ENCODE data around the gene SPTBN2. TPM values are rescaled to one million over a fixed set of nuclear protein-coding genes. Genes with fewer than 3 reads are reported as not detected.

The SPTBN2 gene
- total RNA-seq (2021), result 51.0 and 66.8 TPM in 2 replicates
- percentile 50 among the genes with signal in this experiment for Bru-seq, nascent RNA
- BruChase-seq, experiment 1, labeled RNA remaining after a 2-hour chase, result percentile 55 among the genes with signal in this experiment
- percentile 67 among the genes with signal in this experiment for BruChase-seq, experiment 2, labeled RNA remaining after a 6-hour chase
- long read RNA-seq, partial matches to known transcripts, result 5 of 8 reads
- long read RNA-seq, other reads (novel, unspliced or antisense), result 3 of 8 reads

DNA sequence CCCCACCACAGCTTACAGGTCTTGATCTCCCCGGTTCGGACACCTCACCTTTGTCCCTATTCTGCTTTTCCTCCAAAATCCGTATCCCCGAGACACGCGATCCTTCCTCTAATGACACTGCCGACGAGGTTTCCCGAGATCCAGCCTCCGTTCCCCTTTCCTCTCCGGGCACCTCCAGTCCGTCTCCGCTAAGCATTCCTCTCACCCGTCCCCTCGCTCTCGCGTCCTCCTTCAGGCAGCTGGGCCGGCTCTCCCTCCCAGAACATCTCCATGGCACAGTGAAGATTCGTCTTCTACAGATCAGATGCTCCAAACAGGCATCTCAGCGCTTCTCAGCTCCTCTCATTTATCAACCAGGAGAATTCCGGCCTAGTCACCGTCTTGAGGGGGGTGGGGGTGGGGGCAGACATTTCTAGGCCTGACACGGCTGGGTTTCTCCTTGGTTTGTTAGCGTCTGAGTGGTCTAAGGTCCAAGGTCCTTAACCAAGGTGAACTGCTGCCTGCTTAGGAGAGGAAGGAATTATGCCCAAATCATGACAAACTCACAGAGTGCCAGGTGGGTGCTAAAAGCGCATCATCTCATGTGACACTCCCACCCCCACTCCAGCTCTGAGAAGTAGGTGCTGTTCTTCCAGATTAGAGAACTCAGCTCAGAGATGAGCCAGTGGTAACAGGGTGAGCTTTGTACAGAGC is at the start of gene SPTBN2:
SPTBN2 (minus strand) TSS at position 524 of the 693 bp plus-strand sequence. CDS start 7,976 bp downstream, outside the sequence.
- Histone ChIP-seq H3K36me3 (ENCODE audit: low read depth) (no peaks in the 10 kb centered on the region), H3K9me3 (ENCODE audit: insufficient read depth, low read depth) (no peaks in the 10 kb centered on the region), H3K4me3 (peak within 1 kb of the TSS; percentile 46; the same call in 1 of the 2 replicates), H3K9me2 (ENCODE audit: insufficient read depth) (no peaks in the 10 kb centered on the region), H3K4me2 (peak within 1 kb of the TSS; percentile 68), H3K4me1 (replicated peaks; ENCODE audit: insufficient read depth) (peaks cover 9% of the 10 kb centered on the region), H3K27ac (no peak within 1 kb of the TSS), H2AFZ (no peak within 1 kb of the TSS), H3F3A (ENCODE audit: insufficient read depth, low read depth) (peaks cover 17% of the 10 kb centered on the region; the same call in 1 of the 2 replicates), H3K79me2 (ENCODE audit: low read depth) (0 out of 2 replicates have a peak, but pooled peaks cover 2% of the 10 kb centered on the region), H4K20me1 (ENCODE audit: insufficient read depth) (no peaks in the 10 kb centered on the region), H3K27me3 (ENCODE audit: insufficient read depth, low read depth) (peaks cover 6% of the 10 kb centered on the region; the same call in 1 of the 2 replicates)
- POLR2A ChIA-PET (ENCODE audit: unreplicated experiment), result interaction anchor here (0.6 kb wide), 2 partner anchors 13 to 356 kb away, joined by 3 to 4 read pairs; no protein-coding TSS in a partner anchor
- BruUV-seq (replicated peaks), result no TSS peak
- no peak for DNase-seq
- CTCF ChIA-PET, result interaction anchor here (0.6 kb wide), 1 partner anchor 228 kb away, joined by 8 read pairs; no protein-coding TSS in a partner anchor
- intact Hi-C loops (cut with micrococcal nuclease; ENCODE audit: unreplicated experiment), result no loop called here
- TF ChIP-seq, protein P1, sequence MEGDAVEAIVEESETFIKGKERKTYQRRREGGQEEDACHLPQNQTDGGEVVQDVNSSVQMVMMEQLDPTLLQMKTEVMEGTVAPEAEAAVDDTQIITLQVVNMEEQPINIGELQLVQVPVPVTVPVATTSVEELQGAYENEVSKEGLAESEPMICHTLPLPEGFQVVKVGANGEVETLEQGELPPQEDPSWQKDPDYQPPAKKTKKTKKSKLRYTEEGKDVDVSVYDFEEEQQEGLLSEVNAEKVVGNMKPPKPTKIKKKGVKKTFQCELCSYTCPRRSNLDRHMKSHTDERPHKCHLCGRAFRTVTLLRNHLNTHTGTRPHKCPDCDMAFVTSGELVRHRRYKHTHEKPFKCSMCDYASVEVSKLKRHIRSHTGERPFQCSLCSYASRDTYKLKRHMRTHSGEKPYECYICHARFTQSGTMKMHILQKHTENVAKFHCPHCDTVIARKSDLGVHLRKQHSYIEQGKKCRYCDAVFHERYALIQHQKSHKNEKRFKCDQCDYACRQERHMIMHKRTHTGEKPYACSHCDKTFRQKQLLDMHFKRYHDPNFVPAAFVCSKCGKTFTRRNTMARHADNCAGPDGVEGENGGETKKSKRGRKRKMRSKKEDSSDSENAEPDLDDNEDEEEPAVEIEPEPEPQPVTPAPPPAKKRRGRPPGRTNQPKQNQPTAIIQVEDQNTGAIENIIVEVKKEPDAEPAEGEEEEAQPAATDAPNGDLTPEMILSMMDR (conservative IDR thresholded peaks at IDR 0.05), result no peak

DNA sequence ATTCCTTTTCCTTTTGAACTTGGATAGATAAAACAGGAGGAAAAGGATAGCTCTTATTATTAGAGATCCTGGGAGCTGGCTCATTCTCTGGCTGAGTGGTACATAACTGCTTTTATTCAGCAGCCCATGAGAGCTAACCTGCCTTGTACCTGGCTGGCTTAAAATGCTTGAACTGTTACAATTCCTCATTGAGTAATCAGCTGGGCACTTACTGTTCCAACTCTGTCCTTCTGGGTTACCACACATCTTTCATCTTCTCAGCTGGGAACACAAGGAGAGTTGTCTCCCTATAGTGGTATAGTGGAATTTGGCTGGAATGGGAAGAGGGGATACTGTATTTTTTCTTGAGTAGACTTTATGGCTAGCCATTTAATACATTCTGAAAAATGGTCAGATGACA is 39.8 kb upstream of the SPTBN2 start:
- no TSS peak for BruUV-seq (replicated peaks)
- no peak for DNase-seq
- TF ChIP-seq, protein P1 (conservative IDR thresholded peaks at IDR 0.05), result no peak
- TF ChIP-seq EZH2 (IDR thresholded peaks at IDR 0.05; ENCODE audit: low read depth), result no peak
- Histone ChIP-seq H3F3A (ENCODE audit: insufficient read depth, low read depth) (no peaks in the 10 kb centered on the region; the same call in 1 of the 2 replicates), H3K27me3 (ENCODE audit: insufficient read depth, low read depth) (no peaks in the 10 kb centered on the region), H3K79me2 (ENCODE audit: low read depth) (no peaks in the 10 kb centered on the region), H3K4me1 (replicated peaks; ENCODE audit: insufficient read depth) (no peaks in the 10 kb centered on the region), H3K4me2 (no peak overlapping the region), H2AFZ (no peak overlapping the region), H3K36me3 (ENCODE audit: low read depth) (no peaks in the 10 kb centered on the region), H4K20me1 (ENCODE audit: insufficient read depth) (no peaks in the 10 kb centered on the region), H3K4me3 (no peak overlapping the region), H3K9me3 (ENCODE audit: insufficient read depth, low read depth) (no peaks in the 10 kb centered on the region), H3K27ac (no peak overlapping the region), H3K9me2 (ENCODE audit: insufficient read depth) (no peaks in the 10 kb centered on the region)
- ChIA-PET CTCF (interaction anchor here (0.6 to 0.7 kb wide), 2 partner anchors 11 to 55 kb away, joined by 3 read pairs; no protein-coding TSS in a partner anchor), POLR2A (ENCODE audit: unreplicated experiment) (no interaction called here)
- intact Hi-C loops (cut with micrococcal nuclease; ENCODE audit: unreplicated experiment), result no loop called here

DNA sequence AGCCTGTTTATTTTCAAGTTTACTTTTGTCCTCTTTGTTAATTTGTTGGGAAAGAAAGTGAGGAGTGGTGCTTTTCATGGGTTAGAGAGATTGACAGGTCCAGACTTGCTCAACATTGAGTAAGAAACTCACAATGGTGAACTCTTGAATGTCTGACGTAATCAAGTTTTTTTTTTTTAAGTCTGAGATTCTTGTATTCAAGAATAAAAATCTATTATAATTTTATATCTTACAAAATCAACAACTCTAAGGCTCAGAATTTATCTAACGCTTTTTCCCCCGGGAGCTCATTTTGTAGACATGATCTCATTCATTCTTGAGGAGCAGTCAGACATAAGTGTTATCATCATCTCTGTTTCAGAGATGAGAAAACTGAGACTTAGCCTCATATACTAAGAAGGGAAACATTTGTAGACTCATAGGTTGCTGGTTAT is 39.1 kb upstream of the SPTBN2 start:
- intact Hi-C loops (cut with micrococcal nuclease; ENCODE audit: unreplicated experiment), result no loop called here

More for the DNA sequence above, 39.1 kb upstream of the SPTBN2 start:
- H3F3A ChIP-seq (ENCODE audit: insufficient read depth, low read depth), result no peaks in the 10 kb centered on the region; the same call in 1 of the 2 replicates
- H3K9me2 ChIP-seq (ENCODE audit: insufficient read depth), result no peaks in the 10 kb centered on the region
- H3K9me3 ChIP-seq (ENCODE audit: insufficient read depth, low read depth), result no peaks in the 10 kb centered on the region
- H3K36me3 ChIP-seq (ENCODE audit: low read depth), result no peaks in the 10 kb centered on the region
- ChIA-PET POLR2A (ENCODE audit: unreplicated experiment) (interaction anchor here (0.7 kb wide), 1 partner anchor 206 kb away, joined by 3 read pairs; no protein-coding TSS in a partner anchor), CTCF (interaction anchor here (0.7 kb wide), 1 partner anchor 54 kb away, joined by 3 read pairs; no protein-coding TSS in a partner anchor)
- no peak overlapping the region for H3K4me2 ChIP-seq
- H2AFZ ChIP-seq, result no peak overlapping the region
- no peak overlapping the region for H3K27ac ChIP-seq
- H3K79me2 ChIP-seq (ENCODE audit: low read depth), result no peaks in the 10 kb centered on the region
- no TSS peak for BruUV-seq (replicated peaks)
- no peak for TF ChIP-seq EZH2 (IDR thresholded peaks at IDR 0.05; ENCODE audit: low read depth)
- TF ChIP-seq, protein P1 (conservative IDR thresholded peaks at IDR 0.05), result no peak
- H3K4me1 ChIP-seq (replicated peaks; ENCODE audit: insufficient read depth), result no peaks in the 10 kb centered on the region
- H4K20me1 ChIP-seq (ENCODE audit: insufficient read depth), result no peaks in the 10 kb centered on the region
- no peak overlapping the region for H3K4me3 ChIP-seq
- no peaks in the 10 kb centered on the region for H3K27me3 ChIP-seq (ENCODE audit: insufficient read depth, low read depth)
- DNase-seq, result no peak

Measured in PC-9 (cell line).